ENCODE measurements around the gene MACROD2.

DNA sequence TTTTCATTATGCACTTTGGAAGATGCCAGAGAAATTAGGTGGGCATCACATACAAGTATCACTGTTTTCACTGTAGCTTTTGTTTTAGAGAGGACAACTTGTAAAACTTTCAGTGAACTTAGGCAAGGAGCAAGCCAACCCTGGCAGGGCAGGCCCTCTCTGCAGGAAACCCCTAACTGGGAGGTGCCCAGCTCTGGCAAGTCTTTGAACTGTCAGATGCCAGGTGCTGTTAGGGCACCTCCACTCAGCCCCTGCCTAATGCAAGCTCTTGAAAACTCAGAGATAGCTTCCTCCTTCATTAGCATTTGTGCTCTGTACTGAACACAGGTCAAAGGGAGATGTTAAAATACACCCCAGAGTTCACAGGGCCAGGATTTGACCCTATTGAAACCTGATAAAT is 1116.3 kb downstream of the MACROD2 start:
- TF ChIP-seq CTCF (conservative IDR thresholded peaks at IDR 0.05) (no peak), ZFX (IDR thresholded peaks at IDR 0.05) (no peak)
